Gastrocnemius medialis (tissue), 4 donors: ENCODE measurements around the gene NNT. TPM values are rescaled to one million over a fixed set of nuclear protein-coding genes. Genes with fewer than 3 reads are reported as not detected.

ENCODE experiments used
- total RNA-seq, 4 donors: library from RNA; depleted of rRNA; stranded (reverse); fragments of >200 nt; gene quantifications; one replicate each; pipeline versions ENCODE4 v1.1.0 to v1.2.3, GENCODE V29; 2016

The NNT gene
- total RNA-seq, 4 donors from 2014 or later: 90.3 to 149 (median 127) TPM

Other genes with a start within 250 kb of the NNT start
- under 1 TPM in 3 of 4 donors, not detected in 1; 0.16 to 0.25 (median 0.19) TPM for gene CCL28, start 190.8 kb upstream of the NNT start, total RNA-seq
- 1 to 10 TPM; 3.8 to 7.3 (median 4.7) TPM for gene TMEM267, start 119.3 kb upstream of the NNT start, total RNA-seq
- under 1 TPM in 3 of 4 donors, not detected in 1; 0.16 to 0.27 (median 0.20) TPM for gene C5orf34, start 88.0 kb upstream of the NNT start, total RNA-seq
- gene PAIP1, start 46.1 kb upstream of the NNT start, total RNA-seq: 100 to 1,000 TPM; 123 to 184 (median 161) TPM